ENCODE results near the gene OAF. TPM values are rescaled to one million over a fixed set of nuclear protein-coding genes. Genes with fewer than 3 reads are reported as not detected.

The OAF gene
- total and polyA plus RNA-seq, 2 donors (not counting 1 experiment from before 2014, with no cell fraction given), result 1.3 to 1.9 TPM

DNA sequence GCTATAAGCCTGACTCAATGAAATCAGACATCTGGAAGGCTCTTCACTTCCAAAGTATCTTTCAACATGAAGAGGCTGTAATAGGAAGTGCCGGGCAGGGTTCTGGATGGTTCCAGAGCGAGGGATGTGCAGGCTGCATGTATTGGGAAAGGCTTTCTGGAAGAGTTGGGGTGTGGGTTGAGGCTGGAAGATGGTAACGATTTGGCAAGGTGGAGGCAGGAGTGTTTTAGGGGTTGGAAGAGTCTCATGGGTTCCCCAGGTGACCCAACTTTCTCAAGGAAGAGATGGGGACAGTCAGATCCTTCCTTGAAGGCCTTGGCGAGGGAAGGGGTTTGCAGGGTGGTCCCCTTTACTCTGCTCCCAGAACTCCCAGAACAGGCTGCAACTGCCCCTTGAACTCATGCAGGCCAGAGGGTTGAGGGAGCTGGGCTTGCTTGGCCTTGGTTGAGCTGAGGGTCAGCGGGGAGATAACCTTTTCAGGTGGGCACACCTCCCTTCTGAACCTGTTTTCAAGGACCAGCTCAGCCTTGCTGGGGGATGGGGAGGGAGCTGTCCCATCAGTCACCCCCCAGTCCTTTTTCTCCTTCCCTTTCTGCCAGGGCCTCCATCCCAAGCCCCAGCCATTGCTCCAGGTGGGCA is 19.7 kb downstream of the OAF start:
- Mint-ChIP-seq H3K27me3 (peaks cover 26% of the 10 kb centered on the region), H3K27ac (no peak overlapping the region), H3K9me3 (ENCODE audit: insufficient read depth) (no peaks in the 10 kb centered on the region), H3K4me1 (peaks cover 3% of the 10 kb centered on the region), H3K4me3 (no peak overlapping the region)
- intact Hi-C loops (cut with micrococcal nuclease), result no loop called here
- TF ChIP-seq CTCF (IDR thresholded peaks at IDR 0.05) (no peak), EZH2 (IDR thresholded peaks at IDR 0.05; ENCODE audit: borderline replicate concordance, insufficient read depth, low read depth, low read length, poor library complexity, severe bottlenecking) (no peak)
- Histone ChIP-seq H3K27ac (ENCODE audit: low read length in 2 of 2) (no peak overlapping the region), H3K79me2 (ENCODE audit: control insufficient read depth, insufficient read depth, low read length) (no peaks in the 10 kb centered on the region), H4K20me1 (ENCODE audit: control insufficient read depth, insufficient read depth, low read length, poor library complexity, severe bottlenecking) (no peaks in the 10 kb centered on the region), H3K4me2 (replicated peaks; ENCODE audit: low read depth, low read length, poor library complexity, severe bottlenecking) (no peak overlapping the region), H2AFZ (ENCODE audit: insufficient read depth, low read depth, low read length, poor library complexity, severe bottlenecking) (no peak overlapping the region), H3K36me3 (replicated peaks in 1 of 2; ENCODE audit: control extremely low read depth in 1 of 2, control insufficient read depth in 1 of 2, extremely low read depth in 1 of 2, insufficient read depth in 2 of 2, low read length in 1 of 2) (no peaks in the 10 kb centered on the region), H3K9me3 (ENCODE audit: control extremely low read depth in 1 of 3, control insufficient read depth in 2 of 3, insufficient read depth in 1 of 3, low read length in 2 of 3) (no peaks in the 10 kb centered on the region), H3K4me1 (ENCODE audit: control insufficient read depth in 2 of 2, insufficient read depth in 2 of 2, low read length in 2 of 2) (no peaks in the 10 kb centered on the region), H3K9ac (ENCODE audit: low read length) (no peak overlapping the region), H3K4me3 (ENCODE audit: control extremely low read depth in 1 of 5, extremely low read depth in 1 of 5, insufficient read depth in 1 of 5, low read depth in 2 of 5, low read length in 4 of 5) (no peak overlapping the region), H3K27me3 (replicated peaks in 1 of 4; ENCODE audit: control extremely low read depth in 1 of 4, control insufficient read depth in 3 of 4, insufficient read depth in 4 of 4, low read length in 3 of 4) (peaks cover 0 to 15% (median under 1%) of the 10 kb centered on the region in 4 experiments)
- DNase-seq (no peak), ATAC-seq (ENCODE audit: low read depth) (no peak)
- POLR2A ChIA-PET, result no interaction called here
- 94% methylated on average over 4 of the region's 5 CpGs for WGBS (ENCODE audit: insufficient coverage)
- CTCF ChIA-PET, result no interaction called here

DNA sequence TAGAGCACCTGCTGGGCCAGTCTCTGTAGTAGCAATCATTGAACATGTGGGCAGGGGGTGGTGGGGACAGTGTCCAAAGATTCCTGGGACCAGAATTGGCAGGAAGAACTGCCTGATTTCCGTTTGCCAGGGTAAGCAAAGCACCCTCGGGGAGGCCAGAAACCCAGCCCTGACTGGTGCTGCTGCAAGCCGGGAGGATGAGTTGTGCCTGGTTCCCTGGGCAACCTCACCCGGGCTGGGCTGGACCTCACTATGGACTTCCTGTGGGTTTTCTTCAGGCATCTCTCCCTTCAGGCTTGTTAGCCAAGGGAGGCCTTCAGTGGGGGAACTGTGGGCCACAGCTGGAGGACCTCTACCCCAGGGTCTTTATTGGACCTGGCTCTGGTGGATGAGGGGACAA is 21.1 kb downstream of the OAF start:
- Histone ChIP-seq H3K9ac (ENCODE audit: low read length) (no peak overlapping the region), H3K27me3 (replicated peaks in 1 of 4; ENCODE audit: control extremely low read depth in 1 of 4, control insufficient read depth in 3 of 4, insufficient read depth in 4 of 4, low read length in 3 of 4) (peaks cover 0 to 21% (median 2%) of the 10 kb centered on the region in 4 experiments), H4K20me1 (ENCODE audit: control insufficient read depth, insufficient read depth, low read length, poor library complexity, severe bottlenecking) (no peaks in the 10 kb centered on the region), H3K27ac (ENCODE audit: low read length in 2 of 2) (no peak overlapping the region), H3K79me2 (ENCODE audit: control insufficient read depth, insufficient read depth, low read length) (no peaks in the 10 kb centered on the region), H2AFZ (ENCODE audit: insufficient read depth, low read depth, low read length, poor library complexity, severe bottlenecking) (no peak overlapping the region), H3K4me2 (replicated peaks; ENCODE audit: low read depth, low read length, poor library complexity, severe bottlenecking) (no peak overlapping the region), H3K9me3 (ENCODE audit: control extremely low read depth in 1 of 3, control insufficient read depth in 2 of 3, insufficient read depth in 1 of 3, low read length in 2 of 3) (no peaks in the 10 kb centered on the region), H3K4me1 (ENCODE audit: control insufficient read depth in 2 of 2, insufficient read depth in 2 of 2, low read length in 2 of 2) (no peaks in the 10 kb centered on the region), H3K36me3 (replicated peaks in 1 of 2; ENCODE audit: control extremely low read depth in 1 of 2, control insufficient read depth in 1 of 2, extremely low read depth in 1 of 2, insufficient read depth in 2 of 2, low read length in 1 of 2) (no peaks in the 10 kb centered on the region), H3K4me3 (ENCODE audit: control extremely low read depth in 1 of 5, extremely low read depth in 1 of 5, insufficient read depth in 1 of 5, low read depth in 2 of 5, low read length in 4 of 5) (no peak overlapping the region)
- WGBS (ENCODE audit: insufficient coverage), result 72% methylated on average over 4 of the region's 4 CpGs
- Mint-ChIP-seq H3K4me1 (no peaks in the 10 kb centered on the region), H3K9me3 (ENCODE audit: insufficient read depth) (no peaks in the 10 kb centered on the region), H3K27ac (no peak overlapping the region), H3K27me3 (peaks cover 24% of the 10 kb centered on the region), H3K4me3 (no peak overlapping the region)
- ChIA-PET CTCF (no interaction called here), POLR2A (no interaction called here)
- DNase-seq, result no peak
- intact Hi-C loops (cut with micrococcal nuclease), result no loop called here
- no peak for ATAC-seq (ENCODE audit: low read depth)
- TF ChIP-seq EZH2 (IDR thresholded peaks at IDR 0.05; ENCODE audit: borderline replicate concordance, insufficient read depth, low read depth, low read length, poor library complexity, severe bottlenecking), result no peak
- no peak for TF ChIP-seq CTCF (IDR thresholded peaks at IDR 0.05)
